CD14-positive monocyte (primary cell): ENCODE measurements around the gene RBM15. TPM values are rescaled to one million over a fixed set of nuclear protein-coding genes. Genes with fewer than 3 reads are reported as not detected.

ENCODE experiments used
- DNase-seq, 3 donors: peaks; one replicate each; pipeline ENCODE4 v3.0.0-alpha.2; 2011 to 2022
- H2AFZ ChIP-seq: 2 replicates; pipeline ENCODE4 v1.6.0; 2012; ENCODE audit warnings: mild to moderate bottlenecking, low read depth, low read length, inconsistent platforms; ENCODE audit not compliant: insufficient read depth, poor library complexity, severe bottlenecking
- H3K27ac ChIP-seq, 2 donors: 1 replicate in 1 of 2; 2 replicates in 1 of 2; pipeline ENCODE4 v1.5.1; 2012 to 2013; ENCODE audit warnings: low read length in 2 of 2, control low read depth in 1 of 2, inconsistent platforms in 1 of 2, low read depth in 1 of 2, mild to moderate bottlenecking in 1 of 2
- H3K27me3 ChIP-seq, 2 donors: one replicate each; pipeline versions ENCODE4 v1.6.0 to v1.6.1; 2011 to 2013; ENCODE audit warnings: low read length in 2 of 2; ENCODE audit not compliant: control insufficient read depth in 2 of 2, insufficient read depth in 2 of 2
- H3K36me3 ChIP-seq, 2 donors: replicated peaks in 1 of 2; 1 replicate in 1 of 2; 2 replicates in 1 of 2; pipeline versions ENCODE4 v1.5.1 to v1.6.1; 2012 to 2013; ENCODE audit warnings: low read length in 2 of 2, control low read depth in 1 of 2, inconsistent platforms in 1 of 2, mild to moderate bottlenecking in 1 of 2; ENCODE audit not compliant: insufficient read depth in 2 of 2, control insufficient read depth in 1 of 2
- H3K4me1 ChIP-seq, 2 donors: 1 replicate in 1 of 2; 2 replicates in 1 of 2; pipeline versions ENCODE4 v1.5.1 to v1.6.1; 2012 to 2013; ENCODE audit warnings: low read length in 2 of 2, control low read depth in 1 of 2, inconsistent platforms in 1 of 2, mild to moderate bottlenecking in 1 of 2, moderate library complexity in 1 of 2; ENCODE audit not compliant: insufficient read depth in 2 of 2, control insufficient read depth in 1 of 2
- H3K4me2 ChIP-seq: replicated peaks from 2 replicates; pipeline ENCODE3; 2012; ENCODE audit warnings: low read length, moderate library complexity, mild to moderate bottlenecking; ENCODE audit not compliant: poor library complexity, severe bottlenecking; ENCODE audit errors: extremely low read depth
- H3K4me3 ChIP-seq, 3 experiments: fragments of 200-600 bp in 1 of 3; sonication (generic) in 1 of 3; replicated peaks in 1 of 3; 1 replicate in 2 of 3; 2 replicates in 1 of 3; pipeline ENCODE4 v1.5.1; 2011 to 2013; ENCODE audit warnings: low read length in 3 of 3, mild to moderate bottlenecking in 3 of 3, control low read depth in 2 of 3, low read depth in 2 of 3, inconsistent platforms in 1 of 3, moderate library complexity in 1 of 3
- H3K79me2 ChIP-seq: 2 replicates; pipeline ENCODE4 v1.6.0; 2012; ENCODE audit warnings: mild to moderate bottlenecking, control low read depth, inconsistent platforms, low read length, moderate library complexity; ENCODE audit not compliant: insufficient read depth
- H3K9ac ChIP-seq: 2 replicates; pipeline ENCODE4 v1.6.0; 2017; ENCODE audit warnings: low read length, mild to moderate bottlenecking; ENCODE audit not compliant: insufficient read depth, poor library complexity, severe bottlenecking
- H3K9me3 ChIP-seq, 2 donors: replicated peaks in 1 of 2; 1 replicate in 1 of 2; 2 replicates in 1 of 2; pipeline versions ENCODE4 v1.5.1 to v1.6.1; 2012 to 2013; ENCODE audit warnings: low read length in 2 of 2, control low read depth in 1 of 2; ENCODE audit not compliant: control insufficient read depth in 1 of 2, insufficient read depth in 1 of 2
- H4K20me1 ChIP-seq: 2 replicates; pipeline ENCODE4 v1.6.0; 2012; ENCODE audit warnings: mild to moderate bottlenecking, low read length, control low read depth, moderate library complexity; ENCODE audit not compliant: insufficient read depth
- H3K27ac Mint-ChIP-seq, 7 donors: one replicate each; pipeline ENCODE4 v1.8.0; 2020; ENCODE audit warnings: mild to moderate bottlenecking in 7 of 7, mixed read lengths in 7 of 7, moderate library complexity in 6 of 7, inconsistent platforms in 2 of 7
- H3K27me3 Mint-ChIP-seq, 3 donors: one replicate each; pipeline ENCODE4 v1.8.0; 2021 to 2022; ENCODE audit warnings: low read depth in 3 of 3, mild to moderate bottlenecking in 3 of 3, mixed read lengths in 3 of 3, moderate library complexity in 3 of 3, inconsistent platforms in 1 of 3
- H3K36me3 Mint-ChIP-seq, 2 donors: one replicate each; pipeline ENCODE4 v1.8.0; 2020; ENCODE audit warnings: mixed read lengths in 2 of 2, inconsistent platforms in 1 of 2, mild to moderate bottlenecking in 1 of 2
- H3K4me1 Mint-ChIP-seq: one replicate; pipeline ENCODE4 v1.8.0; 2020; ENCODE audit warnings: mild to moderate bottlenecking, mixed read lengths
- H3K4me3 Mint-ChIP-seq, 2 donors: one replicate each; pipeline ENCODE4 v1.8.0; 2020; ENCODE audit warnings: mild to moderate bottlenecking in 2 of 2, mixed read lengths in 2 of 2, moderate library complexity in 1 of 2
- H3K9me3 Mint-ChIP-seq, 7 donors: one replicate each; pipeline ENCODE4 v1.8.0; 2020 to 2022; ENCODE audit warnings: mixed read lengths in 7 of 7, mild to moderate bottlenecking in 6 of 7, moderate library complexity in 6 of 7, inconsistent platforms in 2 of 7
- CTCF ChIP-seq: fragments of 200-600 bp; IDR thresholded peaks from one replicate; pipeline ENCODE4 v1.8.0; 2022; ENCODE audit warnings: antibody characterized with exemption, mild to moderate bottlenecking
- whole genome bisulfite sequencing: methylation state at CpG from one replicate; pipeline ENCODE4 v1.1.5; 2013; ENCODE audit warnings: missing lambda C conversion rate; ENCODE audit not compliant: insufficient coverage; 5-methylcytosine and 5-hydroxymethylcytosine counted together
- intact Hi-C, 2 donors: fragments of 100-400 bp; cut with micrococcal nuclease; formaldehyde crosslinking; loops; one replicate each; pipeline versions ENCODE4 v1.15.0 to v1.15.1; 2023
- polyA plus RNA-seq, 3 donors: library from polyadenylated mRNA; depleted of rRNA in 1 of 3; unstranded in 2 of 3; stranded (reverse) in 1 of 3; fragments of 300-500 nt in 2 of 3; fragments of >200 nt in 1 of 3; fragmentation: Illumina TruSeq in 2 of 3; gene quantifications; 1 replicate in 2 of 3; 2 replicates in 1 of 3; pipeline ENCODE4 v1.2.3, GENCODE V29; 2012 to 2021

Gene RBM15
- polyA plus RNA-seq, 3 donors, result 6.7 to 16.8 (median 7.5) TPM

- Mint-ChIP-seq H3K9me3 (peaks cover 0 to 2% (median 0%) of the 10 kb centered on the region in 7 donors), H3K4me3 (no peak overlapping the region), H3K4me1 (peaks cover 25% of the 10 kb centered on the region), H3K27ac (no peak overlapping the region), H3K36me3 (no peaks in the 10 kb centered on the region), H3K27me3 (peaks cover 3 to 12% (median 4%) of the 10 kb centered on the region in 3 donors)
- Histone ChIP-seq H2AFZ (no peak overlapping the region), H3K9me3 (no peaks in the 10 kb centered on the region), H3K27me3 (no peaks in the 10 kb centered on the region), H4K20me1 (no peaks in the 10 kb centered on the region), H3K36me3 (no peaks in the 10 kb centered on the region), H3K4me1 (peaks cover 16 to 22% of the 10 kb centered on the region in 2 donors), H3K27ac (no peak overlapping the region), H3K9ac (no peak overlapping the region), H3K79me2 (no peaks in the 10 kb centered on the region), H3K4me2 (no peak overlapping the region), H3K4me3 (no peak overlapping the region)
- no peak for TF ChIP-seq CTCF
- WGBS, result 96% methylated on average over 3 of the region's 9 CpGs
- no peak for DNase-seq
- intact Hi-C loops, result no loop called here
Observed at GRCh38 chr1:110294308-110294707, 44.9 kb upstream of the RBM15 start.

- no peak overlapping the region for H3K27ac Mint-ChIP-seq
- Histone ChIP-seq H3K9me3 (no peaks in the 10 kb centered on the region), H3K4me1 (no peaks in the 10 kb centered on the region), H3K4me3 (no peak overlapping the region), H3K79me2 (no peaks in the 10 kb centered on the region), H4K20me1 (no peaks in the 10 kb centered on the region), H3K4me2 (no peak overlapping the region), H3K27me3 (no peaks in the 10 kb centered on the region), H3K36me3 (no peaks in the 10 kb centered on the region), H2AFZ (no peak overlapping the region), H3K27ac (no peak overlapping the region), H3K9ac (no peak overlapping the region)
- no peak for DNase-seq
- H3K27me3 Mint-ChIP-seq, result peaks cover 3 to 13% (median 6%) of the 10 kb centered on the region in 3 donors
- intact Hi-C loops, result no loop called here
- H3K36me3 Mint-ChIP-seq, result no peaks in the 10 kb centered on the region
- 100% methylated on average over 3 of the region's 4 CpGs for WGBS
- TF ChIP-seq CTCF, result no peak
- no peak overlapping the region for H3K4me3 Mint-ChIP-seq
- peaks cover 1% of the 10 kb centered on the region for H3K4me1 Mint-ChIP-seq
- H3K9me3 Mint-ChIP-seq, result no peaks in the 10 kb centered on the region
Observed at GRCh38 chr1:110298991-110299390, 40.2 kb upstream of the RBM15 start.
